HepG2 (cell line): ENCODE results near the gene MS4A18. TPM values are rescaled to one million over a fixed set of nuclear protein-coding genes. Genes with fewer than 3 reads are reported as not detected.

ENCODE experiments used
- ATAC-seq: fragments of 200-7000 bp; cut with Tn5 transposase; 3 replicates; pipeline ENCODE4 v1.9.1; 2020; ENCODE audit warnings: mild to moderate bottlenecking, moderate library complexity
- BruUV-seq: library from RNA; stranded (reverse); fragments of 400-500 nt; replicated peaks from 2 replicates; lab custom pipeline; 2021; lab: Mats Ljungman, UMichigan
- CTCF ChIA-PET: fragments of 300-600 bp; formaldehyde crosslinking; extraction: SDS; loops from one replicate; lab custom pipeline; 2021; ENCODE audit warnings: low total read pairs, inconsistent platforms, low intra/inter-chr PET ratio; lab: Yijun Ruan, JAX
- POLR2A ChIA-PET: fragments of 350-600 bp; sonication (Branson Sonifier 250); formaldehyde crosslinking; loops from one replicate; lab custom pipeline; 2020; ENCODE audit warnings: antibody characterized with exemption, inconsistent platforms; lab: Yijun Ruan, JAX
- DNase-seq: peaks from one replicate; pipeline ENCODE4 v3.0.0-alpha.2; 2015; ENCODE audit warnings: low spot score
- FAIRE-seq: peaks from 3 replicates; lab custom pipeline; 2011; peaks lifted over from hg19 to GRCh38; lab: Jason Lieb, UNC
- H2AFZ ChIP-seq: one replicate; pipeline ENCODE4 v1.6.1; 2011; ENCODE audit warnings: low read length, inconsistent platforms
- H3K27ac ChIP-seq: fragments of 300-600 bp; 3 replicates; pipeline ENCODE4 v1.8.0; 2011; ENCODE audit warnings: mixed run types, mild to moderate bottlenecking, mixed read lengths, low read length, inconsistent platforms; ENCODE audit not compliant: insufficient read depth; ENCODE audit errors: extremely low read length
- H3K27me3 ChIP-seq, 2 experiments: fragments of 200-600 bp in 1 of 2; 2 replicates in 1 of 2; 3 replicates in 1 of 2; pipeline versions ENCODE4 v1.6.0 to v1.8.0; 2011; ENCODE audit warnings: low read length in 2 of 2, mild to moderate bottlenecking in 2 of 2, moderate library complexity in 2 of 2, inconsistent platforms in 1 of 2; ENCODE audit not compliant: insufficient read depth in 2 of 2, control insufficient read depth in 1 of 2
- H3K36me3 ChIP-seq, 2 experiments: fragments of 200-600 bp in 1 of 2; replicated peaks in 1 of 2; 2 replicates in 1 of 2; 3 replicates in 1 of 2; pipeline versions ENCODE4 v1.5.1 to v1.8.0; 2011; ENCODE audit warnings: low read length in 2 of 2, inconsistent platforms in 1 of 2; ENCODE audit not compliant: insufficient read depth in 2 of 2, control insufficient read depth in 1 of 2
- H3K4me1 ChIP-seq: 2 replicates; pipeline ENCODE4 v1.5.1; 2012; ENCODE audit warnings: low read length, inconsistent platforms; ENCODE audit not compliant: insufficient read depth
- H3K4me2 ChIP-seq: 2 replicates; pipeline ENCODE4 v1.6.0; 2011; ENCODE audit warnings: low read depth, low read length, inconsistent platforms
- H3K4me3 ChIP-seq, 3 experiments: fragments of 200-600 bp in 1 of 3; sonication (generic), shearing (Covaris generic) in 1 of 3; replicated peaks in 1 of 3; 2 replicates each; pipeline ENCODE4 v1.5.1; 2011 to 2016; ENCODE audit warnings: low read length in 3 of 3, inconsistent platforms in 2 of 3, low read depth in 2 of 3, mild to moderate bottlenecking in 2 of 3, control low read depth in 1 of 3, mixed read lengths in 1 of 3; ENCODE audit not compliant: insufficient read depth in 1 of 3
- H3K79me2 ChIP-seq: one replicate; pipeline ENCODE4 v1.6.1; 2011; ENCODE audit warnings: low read length, inconsistent platforms; ENCODE audit not compliant: insufficient read depth
- H3K9ac ChIP-seq: 2 replicates; pipeline ENCODE4 v1.6.0; 2011; ENCODE audit warnings: mild to moderate bottlenecking, low read depth, low read length, inconsistent platforms; ENCODE audit not compliant: insufficient read depth
- H3K9me3 ChIP-seq: 2 replicates; pipeline ENCODE4 v1.5.1; 2012; ENCODE audit warnings: mild to moderate bottlenecking, low read length
- H4K20me1 ChIP-seq: 2 replicates; pipeline ENCODE4 v1.6.0; 2011; ENCODE audit warnings: inconsistent platforms, mild to moderate bottlenecking, low read length, moderate library complexity; ENCODE audit not compliant: insufficient read depth
- ATF7-NPFF ChIP-seq: sonication (generic); formaldehyde crosslinking; IDR thresholded peaks from 2 replicates; pipeline ENCODE4 v1.8.1; 2023; ENCODE audit warnings: mild to moderate bottlenecking, low read depth, missing genetic modification reagents, moderate library complexity
- DPF2 ChIP-seq: sonication (generic); formaldehyde crosslinking; IDR thresholded peaks from 2 replicates; pipeline ENCODE4 v1.4.0; 2020; ENCODE audit warnings: mild to moderate bottlenecking, low read depth, missing genetic modification reagents, borderline replicate concordance
- ERF ChIP-seq: IDR thresholded peaks from 2 replicates; pipeline ENCODE4 v1.6.1; 2018; ENCODE audit warnings: missing biosample characterization, missing genetic modification reagents
- HMG20A ChIP-seq: IDR thresholded peaks from 2 replicates; pipeline ENCODE4 v1.6.1; 2016; ENCODE audit warnings: borderline replicate concordance
- HOXD1 ChIP-seq: sonication (generic); formaldehyde crosslinking; IDR thresholded peaks from 2 replicates; pipeline ENCODE4 v1.5.0; 2020; ENCODE audit warnings: missing genetic modification reagents
- MTA1 ChIP-seq: sonication (generic); formaldehyde crosslinking; IDR thresholded peaks from 2 replicates; pipeline ENCODE4 v1.4.0; 2020; ENCODE audit warnings: missing genetic modification reagents, mild to moderate bottlenecking, borderline replicate concordance
- RELA ChIP-seq: sonication (generic); formaldehyde crosslinking; IDR thresholded peaks from 2 replicates; pipeline ENCODE4 v1.4.0; 2020; ENCODE audit warnings: missing genetic modification reagents
- SRSF9 ChIP-seq: fragments of 200-400 bp; formaldehyde crosslinking; IDR thresholded peaks from 2 replicates; pipeline ENCODE4 v1.6.1; 2018; ENCODE audit warnings: borderline replicate concordance, mild to moderate bottlenecking, low read depth, low read length; ENCODE audit not compliant: insufficient read depth, poor library complexity, severe bottlenecking
- TSC22D2 ChIP-seq: sonication (generic); formaldehyde crosslinking; IDR thresholded peaks from 2 replicates; pipeline ENCODE4 v1.5.1; 2020; ENCODE audit warnings: missing genetic modification reagents, mild to moderate bottlenecking, borderline replicate concordance
- XBP1 ChIP-seq: sonication (generic); formaldehyde crosslinking; IDR thresholded peaks from 2 replicates; pipeline ENCODE4 v1.5.0; 2020; ENCODE audit warnings: missing genetic modification reagents
- ZNF546 ChIP-seq: sonication (generic); formaldehyde crosslinking; conservative IDR thresholded peaks from 2 replicates; pipeline ENCODE4 v1.8.1; 2023; ENCODE audit warnings: mild to moderate bottlenecking, missing genetic modification reagents
- ZNF891 ChIP-seq: sonication (generic); formaldehyde crosslinking; IDR thresholded peaks from 2 replicates; pipeline ENCODE4 v1.5.0; 2020; ENCODE audit warnings: mild to moderate bottlenecking, missing genetic modification reagents
- WGBS: methylation state at CpG from one replicate; pipeline ENCODE4 v1.1.6; 2017; ENCODE audit warnings: low lambda C conversion rate; 5-methylcytosine and 5-hydroxymethylcytosine counted together
- in situ Hi-C: cut with HindIII; loops from 2 replicates; pipeline ENCODE4 v1.10.0; 2017; ENCODE audit warnings: low pct_unique_long_range_greater_than_20kb; ENCODE audit not compliant: extremely low pct_ligation_motif_present
- intact Hi-C: fragments of 100-400 bp; cut with micrococcal nuclease; formaldehyde crosslinking; loops from one replicate; pipeline ENCODE4 v1.10.0; 2022; ENCODE audit not compliant: unreplicated experiment
- polyA plus RNA-seq, 8 experiments: library from polyadenylated mRNA; depleted of rRNA in 3 of 8; stranded (reverse) in 7 of 8; unstranded in 1 of 8; fragments of >200 nt; fragmentation: Illumina TruSeq in 4 of 8; extraction: Trizol in 4 of 8; gene quantifications; 2 replicates each; pipeline versions ENCODE4 v1.2.1 to v1.2.3, GENCODE V29; 2011 to 2016; ENCODE audit warnings: low read depth in 4 of 8, missing spikeins in 1 of 8, mixed read lengths in 1 of 8; ENCODE audit not compliant: insufficient read depth in 1 of 8
- total RNA-seq, 5 experiments: library from RNA; depleted of rRNA; stranded (reverse); fragments of >200 nt; fragmentation: Illumina TruSeq; extraction: Trizol; gene quantifications; 2 replicates each; pipeline ENCODE4 v1.2.3, GENCODE V29; 2016; ENCODE audit warnings: low read depth in 1 of 5
- TF ChIP-seq, protein P1 (sequence below), 2 experiments: IDR thresholded peaks; 2 replicates each; pipeline ENCODE4 v1.6.1; 2011 to 2012; ENCODE audit warnings: low read length in 2 of 2, borderline replicate concordance in 1 of 2, low read depth in 1 of 2, mild to moderate bottlenecking in 1 of 2, moderate library complexity in 1 of 2

Gene MS4A18
- total and polyA plus RNA-seq, 2 of the 13 experiments (the other 11 are each of a cell fraction or from before 2014, with no cell fraction given) = not detected

- no peak for TF ChIP-seq ATF7-NPFF
- CTCF ChIA-PET = no interaction called here
- no TSS peak for BruUV-seq
- ATAC-seq = no peak
- Histone ChIP-seq H3K4me2 (no peak overlapping the region), H3K27me3 (peaks cover 0 to 39% of the 10 kb centered on the region in 2 experiments; a peak in 2 of 5 replicates), H3K27ac (no peak overlapping the region), H2AFZ (no peak overlapping the region), H3K79me2 (no peaks in the 10 kb centered on the region), H3K9ac (no peak overlapping the region), H4K20me1 (no peaks in the 10 kb centered on the region), H3K9me3 (no peaks in the 10 kb centered on the region), H3K4me1 (no peaks in the 10 kb centered on the region), H3K36me3 (no peaks in the 10 kb centered on the region), H3K4me3 (no peak overlapping the region)
- in situ Hi-C loops = no loop called here
- no peak for DNase-seq
- 66% methylated on average over 7 of the region's 11 CpGs for WGBS
- intact Hi-C loops = no loop called here
- POLR2A ChIA-PET = no interaction called here
- FAIRE-seq = no peak
These were observed 45.3 kb downstream of the MS4A18 start for GRCh38 chr11:60769811-60770210.

DNA sequence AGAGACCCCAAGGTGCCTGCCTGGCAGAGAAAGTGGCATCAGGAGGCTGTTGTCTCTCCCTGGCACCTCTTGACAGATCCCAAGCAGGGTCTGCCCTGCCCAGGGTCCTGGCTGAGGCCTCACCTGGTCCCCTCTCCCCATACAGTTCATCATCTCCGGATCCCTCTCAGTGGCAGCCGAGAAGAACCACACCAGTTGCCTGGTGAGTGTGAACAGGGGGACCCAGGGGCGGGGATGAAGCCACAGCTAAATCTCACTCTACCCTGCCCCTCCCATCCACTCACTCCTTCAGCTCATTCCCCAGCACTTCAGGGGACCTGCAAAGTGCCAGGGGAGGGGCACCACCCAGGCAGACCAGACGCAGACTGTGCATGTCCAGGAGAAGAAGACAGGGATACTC is 46.6 kb downstream of the MS4A18 start:
- Histone ChIP-seq H3K79me2 (no peaks in the 10 kb centered on the region), H3K27ac (no peak overlapping the region), H3K9ac (no peak overlapping the region), H3K4me2 (no peak overlapping the region), H3K4me3 (no peak overlapping the region)
- POLR2A ChIA-PET = no interaction called here
- no peak for FAIRE-seq
- in situ Hi-C loops = no loop called here
- TF ChIP-seq ERF = no peak
- no peak for TF ChIP-seq XBP1 (CRISPR knock-in tag)
- no peak for TF ChIP-seq SRSF9
- no peak for TF ChIP-seq RELA (CRISPR knock-in tag)
- TF ChIP-seq MTA1 (CRISPR knock-in tag) = no peak
- TF ChIP-seq DPF2 (CRISPR knock-in tag) = no peak
- TF ChIP-seq HMG20A (CRISPR knock-in tag) = no peak
- TF ChIP-seq, protein P1, sequence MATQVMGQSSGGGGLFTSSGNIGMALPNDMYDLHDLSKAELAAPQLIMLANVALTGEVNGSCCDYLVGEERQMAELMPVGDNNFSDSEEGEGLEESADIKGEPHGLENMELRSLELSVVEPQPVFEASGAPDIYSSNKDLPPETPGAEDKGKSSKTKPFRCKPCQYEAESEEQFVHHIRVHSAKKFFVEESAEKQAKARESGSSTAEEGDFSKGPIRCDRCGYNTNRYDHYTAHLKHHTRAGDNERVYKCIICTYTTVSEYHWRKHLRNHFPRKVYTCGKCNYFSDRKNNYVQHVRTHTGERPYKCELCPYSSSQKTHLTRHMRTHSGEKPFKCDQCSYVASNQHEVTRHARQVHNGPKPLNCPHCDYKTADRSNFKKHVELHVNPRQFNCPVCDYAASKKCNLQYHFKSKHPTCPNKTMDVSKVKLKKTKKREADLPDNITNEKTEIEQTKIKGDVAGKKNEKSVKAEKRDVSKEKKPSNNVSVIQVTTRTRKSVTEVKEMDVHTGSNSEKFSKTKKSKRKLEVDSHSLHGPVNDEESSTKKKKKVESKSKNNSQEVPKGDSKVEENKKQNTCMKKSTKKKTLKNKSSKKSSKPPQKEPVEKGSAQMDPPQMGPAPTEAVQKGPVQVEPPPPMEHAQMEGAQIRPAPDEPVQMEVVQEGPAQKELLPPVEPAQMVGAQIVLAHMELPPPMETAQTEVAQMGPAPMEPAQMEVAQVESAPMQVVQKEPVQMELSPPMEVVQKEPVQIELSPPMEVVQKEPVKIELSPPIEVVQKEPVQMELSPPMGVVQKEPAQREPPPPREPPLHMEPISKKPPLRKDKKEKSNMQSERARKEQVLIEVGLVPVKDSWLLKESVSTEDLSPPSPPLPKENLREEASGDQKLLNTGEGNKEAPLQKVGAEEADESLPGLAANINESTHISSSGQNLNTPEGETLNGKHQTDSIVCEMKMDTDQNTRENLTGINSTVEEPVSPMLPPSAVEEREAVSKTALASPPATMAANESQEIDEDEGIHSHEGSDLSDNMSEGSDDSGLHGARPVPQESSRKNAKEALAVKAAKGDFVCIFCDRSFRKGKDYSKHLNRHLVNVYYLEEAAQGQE (IDR thresholded peaks at IDR 0.05; ENCODE audit: borderline replicate concordance in 1 of 2, low read depth in 1 of 2, low read length in 2 of 2) = no peak
- TF ChIP-seq HOXD1 (CRISPR knock-in tag) = no peak
- no peak for TF ChIP-seq ZNF891
- TF ChIP-seq ZNF546 (CRISPR knock-in tag) = no peak
- no peak for TF ChIP-seq TSC22D2 (CRISPR knock-in tag)
- TF ChIP-seq, all 625 proteins: peak for 0
- H3K36me3 ChIP-seq = no peaks in the 10 kb centered on the region
- H3K27me3 ChIP-seq = peaks cover 0 to 33% of the 10 kb centered on the region in 2 experiments; a peak in 2 of 5 replicates
- no peak overlapping the region for H2AFZ ChIP-seq
- WGBS = 7% methylated on average over 2 of the region's 4 CpGs
- CTCF ChIA-PET = no interaction called here
- no peaks in the 10 kb centered on the region for H3K4me1 ChIP-seq
- no peaks in the 10 kb centered on the region for H4K20me1 ChIP-seq
- no TSS peak for BruUV-seq
- no peaks in the 10 kb centered on the region for H3K9me3 ChIP-seq
- DNase-seq (no peak), ATAC-seq (no peak)
- intact Hi-C loops = no loop called here
